Measurements from ENCODE around the gene PIGX.
"Not testable (repeated sequence)": the region's sequence is repeated elsewhere in the genome, so short reads cannot be mapped to it uniquely, and the experiment has no call there.

Gene PIGX

GRCh38 chr3:196706731-196707130 is 5.4 kb upstream of the PIGX start:
- no peak for DNase-seq

- no peak for DNase-seq
Measured at GRCh38 chr3:196707566-196707965, 4.6 kb upstream of the PIGX start.

DNA sequence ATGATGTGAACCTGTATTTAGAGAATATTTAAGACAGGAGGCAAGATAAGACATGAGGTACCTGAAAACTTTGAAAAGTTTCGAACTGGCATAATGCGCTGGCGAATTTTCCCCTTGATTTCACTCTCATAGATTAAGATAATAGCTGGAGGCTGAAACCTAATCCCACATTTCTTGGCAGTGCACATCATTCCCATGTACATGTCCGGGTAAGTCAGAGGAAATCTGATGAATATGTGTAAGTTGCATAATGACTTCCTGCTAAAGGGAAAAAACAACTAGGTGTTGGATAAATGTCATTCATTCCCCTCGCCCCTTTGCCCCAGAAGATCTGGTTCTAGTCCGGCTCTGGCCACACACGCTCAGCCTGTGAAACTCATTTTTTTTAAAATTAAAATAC is 3.7 kb upstream of the PIGX start:
- no peak for DNase-seq

- no peak for DNase-seq
Measured at GRCh38 chr3:196712514-196713413, 587 bp downstream of the PIGX start.

DNA sequence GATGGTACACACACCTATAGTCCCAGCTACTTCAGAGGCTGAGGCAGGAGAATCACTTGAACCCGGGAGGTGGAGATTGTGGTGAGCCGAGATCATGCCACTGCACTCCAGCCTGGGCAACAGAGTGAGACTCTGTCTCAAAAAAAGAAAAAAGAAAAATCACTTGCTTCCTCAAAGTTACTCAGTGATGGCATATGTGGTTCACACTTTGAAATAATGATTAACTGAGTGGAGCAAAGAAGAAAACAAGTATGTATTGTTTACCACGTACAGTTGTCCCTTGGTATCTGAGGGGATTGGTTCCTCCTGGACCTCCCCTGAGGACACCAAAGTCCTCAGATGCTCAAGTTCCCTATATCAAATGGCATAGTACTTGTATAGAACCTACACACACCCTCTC is 5.0 kb downstream of the PIGX start:
- DNase-seq: not testable (repeated sequence)

DNA sequence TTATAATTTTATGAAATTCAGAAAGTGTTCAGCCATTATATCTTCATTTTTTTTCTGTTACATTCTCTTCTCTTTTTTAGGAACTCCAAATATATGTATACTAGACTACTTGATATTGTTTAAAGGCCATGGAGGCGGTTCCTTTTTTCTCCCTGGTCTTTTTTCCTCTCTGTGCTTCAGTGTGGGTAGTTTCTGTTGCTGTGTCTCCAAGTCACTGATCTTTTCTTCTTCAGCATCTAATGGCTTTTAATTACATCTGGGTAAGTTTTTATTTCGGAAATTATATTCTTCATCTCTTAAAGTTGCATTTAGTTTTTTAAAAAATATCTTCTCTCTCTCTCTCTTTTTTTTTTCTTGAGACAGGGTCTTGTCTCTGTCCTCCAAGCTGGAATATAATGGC is 8.9 kb downstream of the PIGX start:
- DNase-seq: no peak

DNA sequence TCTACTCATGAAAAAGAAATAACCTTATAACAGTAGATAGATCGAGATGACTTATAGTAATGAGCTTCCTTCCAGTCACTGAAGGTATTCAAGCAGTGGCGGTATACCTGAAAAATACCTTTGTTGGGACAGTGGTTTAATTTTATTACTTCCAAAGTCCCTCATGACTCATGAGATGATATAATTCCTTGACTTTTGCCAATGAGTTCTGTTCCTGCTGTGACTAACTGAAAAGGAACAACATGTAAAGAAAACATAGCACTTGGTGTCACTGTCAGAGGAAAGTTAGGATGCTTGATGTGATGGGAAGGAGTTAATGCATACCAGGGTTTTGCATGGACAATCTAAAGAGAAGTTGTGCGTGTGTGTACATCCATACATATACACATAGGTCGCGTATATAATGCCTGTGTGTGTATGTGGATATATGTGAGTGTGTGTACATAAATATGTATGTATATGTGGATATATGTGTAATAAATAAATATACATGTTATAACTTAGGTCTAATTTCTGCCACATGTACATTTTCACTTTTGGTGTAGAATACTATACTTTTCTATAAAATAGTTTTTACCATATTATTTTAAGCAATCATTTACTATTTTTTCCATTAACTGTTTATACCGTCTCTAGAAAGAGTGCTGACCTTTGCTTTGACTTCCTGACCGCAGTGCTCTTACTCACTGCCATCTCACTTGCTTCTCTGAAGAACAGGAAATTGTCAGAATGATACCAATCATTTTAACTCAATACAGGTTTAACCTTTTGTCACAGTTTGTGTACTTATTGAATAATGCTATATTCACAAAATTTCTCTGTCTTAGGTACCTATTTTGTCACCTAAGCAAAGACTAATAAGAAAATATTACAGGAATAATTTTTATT is 14.9 kb downstream of the PIGX start:
- no peak for DNase-seq

- no peak for DNase-seq
Measured at GRCh38 chr3:196735751-196736150, 23.6 kb downstream of the PIGX start.

GRCh38 chr3:196736670-196737374 is 24.6 kb downstream of the PIGX start:
- no peak for DNase-seq

DNA sequence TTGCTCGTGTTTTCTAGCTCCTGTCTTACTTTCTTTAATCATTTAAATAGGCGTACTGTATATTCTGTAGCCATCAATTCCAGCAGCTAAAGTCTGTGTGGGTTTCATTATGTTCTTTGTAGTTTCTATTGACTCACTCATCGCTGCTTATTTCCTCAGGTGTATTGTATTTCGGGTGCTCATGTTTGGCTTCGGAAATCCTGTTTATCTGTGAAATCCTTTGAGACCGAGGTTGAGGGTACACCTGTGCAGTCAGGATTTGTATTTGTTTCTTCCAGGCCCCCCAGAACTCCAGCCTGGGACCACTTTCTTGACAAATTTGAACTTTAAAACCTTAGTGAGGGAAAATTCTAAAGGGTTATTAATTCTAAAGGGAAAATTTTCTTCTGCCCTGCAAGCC is 25.5 kb downstream of the PIGX start:
- DNase-seq: no peak

DNA sequence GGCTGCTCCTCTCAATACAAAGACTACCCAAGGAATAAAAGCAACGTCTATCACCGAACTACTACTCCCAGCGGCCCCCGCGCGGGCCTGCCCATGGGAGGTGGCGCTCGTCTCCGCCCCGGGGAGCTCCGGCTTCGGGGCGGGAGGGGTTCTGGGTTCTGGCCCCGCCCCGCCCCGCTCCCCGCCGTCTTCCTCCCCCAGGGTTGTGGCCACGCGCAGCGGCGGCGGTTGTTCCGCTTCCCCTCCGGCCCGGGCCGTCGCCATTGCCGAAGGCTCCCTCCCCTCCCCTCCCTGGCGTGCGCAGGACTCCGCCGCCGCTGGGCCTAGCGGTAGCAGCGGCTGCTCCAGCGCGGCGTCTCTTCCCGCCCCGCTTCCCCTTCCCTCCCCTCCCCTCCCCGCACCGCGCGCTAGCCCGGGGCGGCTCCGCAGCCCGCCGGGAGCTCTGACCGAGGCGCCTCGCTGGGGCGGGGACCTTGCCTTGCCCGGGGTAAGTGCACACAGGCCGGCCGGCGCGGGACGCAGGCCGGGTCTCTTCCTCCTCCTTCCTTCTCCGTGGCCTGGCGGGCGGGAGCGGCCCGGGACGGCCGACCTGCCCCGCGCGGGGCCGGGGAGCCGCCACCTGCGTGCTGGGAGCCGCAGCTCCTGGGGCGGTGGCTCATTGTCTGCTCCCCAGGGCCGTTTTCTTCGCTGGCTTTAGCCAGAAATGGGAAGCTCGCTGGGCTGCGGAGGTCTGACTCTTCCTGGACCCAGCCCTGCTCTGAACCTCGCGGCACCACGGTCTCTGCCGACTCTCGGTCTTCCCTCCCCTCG is 27.7 kb downstream of the PIGX start, which contains the start of gene PAK2:
PAK2 (plus strand) TSS at position 187 of the 810 bp plus-strand sequence. CDS start 42,790 bp downstream, outside the sequence.
- DNase-seq: peak; percentile 69

- DNase-seq: peak; percentile 19
Measured at GRCh38 chr3:196740481-196741248, 28.5 kb downstream of the PIGX start.

DNA sequence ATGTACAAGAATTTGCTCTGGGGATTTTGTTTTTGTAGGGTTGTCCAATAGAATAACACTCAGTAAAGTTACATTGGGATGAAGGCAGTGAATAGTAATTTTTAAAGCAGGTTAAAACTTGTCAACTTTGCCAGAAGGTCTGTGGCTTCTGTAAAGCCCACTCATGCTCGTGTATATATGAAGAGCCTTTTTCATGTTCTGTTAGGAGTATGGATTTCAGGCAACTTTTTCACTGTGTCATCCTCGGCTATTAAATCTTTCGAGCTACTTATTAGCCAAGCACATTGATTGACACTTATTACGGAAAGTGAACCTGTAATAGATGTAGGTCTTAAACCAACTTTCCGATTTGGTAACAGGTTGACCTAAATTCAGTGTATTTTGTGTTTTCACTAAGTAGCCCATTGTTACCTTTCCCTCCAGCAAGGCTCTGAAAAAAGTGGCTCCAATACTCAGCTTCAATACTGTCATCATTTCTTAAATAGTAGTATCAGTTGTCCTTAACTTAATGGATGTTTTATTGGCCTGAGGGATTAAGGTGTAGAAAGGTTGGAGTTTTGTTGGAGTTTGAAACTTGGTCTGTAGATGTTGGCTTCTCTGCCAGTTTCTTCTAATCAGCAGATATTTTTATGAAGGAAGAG is 29.2 kb downstream of the PIGX start:
- no peak for DNase-seq

DNA sequence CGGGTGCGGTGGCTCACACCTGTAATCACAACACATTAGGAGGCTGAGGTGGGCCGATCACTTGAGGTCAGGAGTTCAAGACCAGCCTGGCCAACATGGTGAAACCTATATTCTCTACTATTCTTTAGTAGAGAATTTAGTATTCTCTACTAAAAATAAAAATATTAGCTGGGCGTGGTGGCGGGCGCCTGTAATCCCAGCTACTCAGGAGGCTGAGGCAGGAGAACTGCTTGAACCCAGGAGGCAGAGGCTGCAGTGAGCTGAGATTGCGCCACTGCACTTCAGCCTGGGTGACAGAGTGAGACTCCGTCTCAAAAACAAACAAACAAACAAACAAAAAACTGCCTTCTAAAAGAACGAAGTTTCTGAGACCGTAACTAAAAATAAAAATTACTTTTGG is 31.4 kb downstream of the PIGX start:
- not testable (repeated sequence) for DNase-seq

GRCh38 chr3:196749125-196749524 is 36.9 kb downstream of the PIGX start:
- no peak for DNase-seq

GRCh38 chr3:196753201-196753600 is 41.0 kb downstream of the PIGX start:
- DNase-seq: no peak

DNA sequence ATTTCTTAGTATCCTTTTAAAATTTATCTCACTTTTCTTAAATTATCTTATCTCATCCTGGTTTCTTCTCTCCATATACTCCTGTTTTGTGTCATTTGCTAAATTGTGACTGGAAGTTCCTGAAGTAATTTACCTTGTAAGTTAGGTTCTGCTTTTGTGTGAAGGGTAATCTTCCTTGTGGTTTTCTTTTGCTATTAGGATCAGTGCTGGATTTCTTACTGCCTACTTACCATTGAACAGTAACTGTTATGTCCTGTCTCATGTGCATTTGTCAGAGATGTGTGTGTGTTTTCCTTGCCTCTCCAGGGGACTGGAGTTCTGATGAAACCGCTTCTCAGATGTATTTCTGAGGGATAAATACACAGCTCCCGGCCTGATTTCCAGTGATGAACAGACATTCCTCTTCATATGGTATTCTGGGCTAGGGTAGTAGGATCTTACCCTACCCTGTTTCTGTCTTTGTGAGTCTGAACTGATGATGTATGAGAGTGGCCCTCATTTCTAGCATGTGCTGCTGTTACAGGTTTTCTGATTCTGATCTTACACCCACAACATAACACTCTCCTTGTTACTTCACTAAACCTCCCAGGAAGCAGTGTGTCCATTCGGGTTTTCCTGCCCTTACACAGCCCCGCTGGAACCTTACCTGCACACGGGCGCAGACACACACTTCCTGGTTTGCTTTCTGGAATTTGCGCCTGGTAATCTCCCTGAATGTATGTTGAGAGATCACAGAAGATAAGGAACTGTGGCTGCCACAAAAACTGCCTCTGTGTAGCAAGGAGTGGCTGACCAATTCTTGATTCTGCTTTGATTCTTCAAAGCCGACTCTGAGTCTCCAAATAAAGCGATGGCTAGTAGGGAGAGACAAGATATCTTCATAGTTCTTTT is 42.2 kb downstream of the PIGX start:
- DNase-seq: no peak

GRCh38 chr3:196756732-196757131 is 44.6 kb downstream of the PIGX start:
- no peak for DNase-seq

- DNase-seq: no peak
Measured at GRCh38 chr3:196757876-196758739, 45.9 kb downstream of the PIGX start.

Data from NCI-H748 treated with DMSO at 0.1 percent for 48 hours (cell line).